IMR-90 (cell line): ENCODE measurements around the gene KLHDC7B.
"Not testable (repeated sequence)": the region's sequence is repeated elsewhere in the genome, so short reads cannot be mapped to it uniquely, and the experiment has no call there.

Source experiments
- MXI1 ChIP-seq: IDR thresholded peaks from 2 replicates; pipeline ENCODE4 v1.6.1; 2012; ENCODE audit warnings: low read depth, mild to moderate bottlenecking, low read length, moderate library complexity, borderline replicate concordance
- POLR2A ChIP-seq: IDR thresholded peaks from 2 replicates; pipeline ENCODE4 v1.6.1; 2012; ENCODE audit warnings: mild to moderate bottlenecking, low read depth, low read length
- RFX5 ChIP-seq: IDR thresholded peaks from 2 replicates; pipeline ENCODE4 v1.8.0; 2012; ENCODE audit warnings: low read depth, mild to moderate bottlenecking, low read length, moderate library complexity
- TF ChIP-seq, protein P1 (sequence below): conservative IDR thresholded peaks from 2 replicates; pipeline ENCODE4 v1.5.1; 2012; ENCODE audit warnings: mild to moderate bottlenecking, low read depth, low read length, improper control_type of control experiment

DNA sequence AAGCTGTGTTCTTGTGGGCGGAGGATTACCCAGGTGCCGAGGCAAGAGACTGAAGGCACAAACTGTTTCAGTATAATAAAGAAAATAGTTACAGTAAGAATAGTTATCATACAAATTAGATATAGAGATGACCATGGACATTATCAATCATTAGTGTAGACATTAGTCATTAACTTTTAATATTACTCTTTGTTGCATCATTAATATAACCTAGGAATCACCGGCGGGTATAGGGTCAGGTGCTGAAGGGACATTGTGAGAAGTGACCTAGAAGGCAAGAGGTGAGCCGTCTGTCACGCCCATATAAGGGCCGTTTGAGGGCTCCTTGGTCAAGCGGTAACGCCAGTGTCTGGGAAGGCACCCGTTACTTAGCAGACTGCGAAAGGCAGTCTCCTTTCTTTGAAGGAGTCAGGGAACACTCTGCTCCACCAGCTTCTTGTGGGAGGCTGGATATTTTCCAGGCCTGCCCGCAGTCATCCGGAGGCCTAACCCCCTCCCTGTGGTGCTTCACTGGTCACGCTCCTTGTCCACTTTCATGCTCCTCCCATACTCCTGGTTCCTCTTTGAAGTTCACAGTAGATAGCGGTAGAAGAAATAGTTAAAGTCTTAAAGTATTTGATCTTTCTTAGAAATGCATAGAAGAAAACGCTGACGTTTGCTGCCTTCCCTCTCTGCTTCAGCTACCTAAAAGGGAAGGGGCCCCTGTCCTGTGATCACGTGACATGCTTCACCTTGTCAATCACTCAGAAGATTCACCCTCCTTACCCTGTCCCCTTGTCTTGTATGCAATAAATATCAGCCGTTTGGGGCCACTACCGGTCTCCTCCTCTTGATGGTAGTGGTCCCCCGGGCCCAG is 11.6 kb upstream of the KLHDC7B start:
- TF ChIP-seq MXI1, POLR2A, RFX5: not testable (repeated sequence)
- TF ChIP-seq, protein P1, sequence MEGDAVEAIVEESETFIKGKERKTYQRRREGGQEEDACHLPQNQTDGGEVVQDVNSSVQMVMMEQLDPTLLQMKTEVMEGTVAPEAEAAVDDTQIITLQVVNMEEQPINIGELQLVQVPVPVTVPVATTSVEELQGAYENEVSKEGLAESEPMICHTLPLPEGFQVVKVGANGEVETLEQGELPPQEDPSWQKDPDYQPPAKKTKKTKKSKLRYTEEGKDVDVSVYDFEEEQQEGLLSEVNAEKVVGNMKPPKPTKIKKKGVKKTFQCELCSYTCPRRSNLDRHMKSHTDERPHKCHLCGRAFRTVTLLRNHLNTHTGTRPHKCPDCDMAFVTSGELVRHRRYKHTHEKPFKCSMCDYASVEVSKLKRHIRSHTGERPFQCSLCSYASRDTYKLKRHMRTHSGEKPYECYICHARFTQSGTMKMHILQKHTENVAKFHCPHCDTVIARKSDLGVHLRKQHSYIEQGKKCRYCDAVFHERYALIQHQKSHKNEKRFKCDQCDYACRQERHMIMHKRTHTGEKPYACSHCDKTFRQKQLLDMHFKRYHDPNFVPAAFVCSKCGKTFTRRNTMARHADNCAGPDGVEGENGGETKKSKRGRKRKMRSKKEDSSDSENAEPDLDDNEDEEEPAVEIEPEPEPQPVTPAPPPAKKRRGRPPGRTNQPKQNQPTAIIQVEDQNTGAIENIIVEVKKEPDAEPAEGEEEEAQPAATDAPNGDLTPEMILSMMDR: not testable (repeated sequence)
